HUDEP-2 (cell line): ENCODE measurements around the gene CHD9NB.

Experiments
- DNase-seq, 76 experiments: peaks; one replicate each; lab custom pipeline; 2025; ENCODE audit not compliant: unreplicated experiment in 76 of 76; lab: John Stamatoyannopoulos, UW

Gene CHD9NB

DNA sequence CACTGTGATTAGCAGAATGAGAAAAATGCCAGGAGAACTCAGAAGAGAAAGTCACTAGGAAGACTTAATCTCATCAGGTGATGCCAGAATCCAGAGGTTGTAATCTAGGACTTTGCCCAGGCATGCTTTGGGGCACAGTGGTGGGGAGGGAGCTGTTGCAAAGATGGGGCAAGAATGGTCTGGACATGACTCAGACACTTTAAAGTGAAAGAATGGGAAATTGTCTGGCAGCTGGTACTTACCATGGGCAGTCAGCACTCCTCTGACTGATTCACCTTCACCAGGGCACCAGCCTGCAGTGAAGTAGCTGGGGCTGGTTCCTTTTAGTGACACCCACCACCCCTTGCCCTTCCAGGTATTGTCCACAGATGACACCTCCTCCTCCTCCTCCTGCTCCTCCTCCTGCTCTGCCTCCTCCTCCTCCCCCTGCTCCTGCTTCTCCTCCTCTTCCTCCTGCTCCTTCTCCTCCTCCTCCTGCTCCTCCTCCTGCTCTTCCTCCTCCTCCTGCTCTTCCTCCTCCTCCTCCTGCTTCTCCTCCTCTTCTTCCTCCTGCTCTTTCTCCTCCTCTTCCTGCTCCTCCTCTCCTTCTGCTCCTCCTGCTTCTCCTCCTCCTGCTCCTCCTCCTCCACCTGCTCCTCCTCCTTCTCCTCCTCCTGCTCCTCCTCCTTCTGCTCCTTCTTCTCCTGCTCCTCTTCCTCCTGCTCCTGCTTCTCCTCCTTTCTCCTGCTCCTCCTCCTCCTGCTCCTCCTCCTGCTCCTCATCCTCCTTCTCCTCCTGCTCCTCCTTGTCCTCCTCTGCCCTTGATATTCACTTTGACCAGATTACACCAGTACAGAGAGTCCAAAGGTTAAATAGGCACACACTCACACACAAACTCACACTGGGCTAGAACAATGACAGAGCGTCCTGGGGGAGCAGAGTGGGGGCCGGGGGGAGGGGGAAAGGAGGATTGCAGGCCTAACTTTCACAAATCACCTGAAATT is at the start of gene CHD9NB:
TSS of gene CHD9NB (minus strand) at position 379 of the 983 bp plus-strand sequence. CDS start 8,739 bp downstream, outside the sequence.
- peak in 11 of 76 experiments; percentile 3 to 31 (median 15) for DNase-seq

GRCh38 chr16:53100889-53101288 is 48.2 kb upstream of the CHD9NB start:
- DNase-seq = no peak

- no peak for DNase-seq
Observed at GRCh38 chr16:53100131-53100748, 47.5 kb upstream of the CHD9NB start.

DNA sequence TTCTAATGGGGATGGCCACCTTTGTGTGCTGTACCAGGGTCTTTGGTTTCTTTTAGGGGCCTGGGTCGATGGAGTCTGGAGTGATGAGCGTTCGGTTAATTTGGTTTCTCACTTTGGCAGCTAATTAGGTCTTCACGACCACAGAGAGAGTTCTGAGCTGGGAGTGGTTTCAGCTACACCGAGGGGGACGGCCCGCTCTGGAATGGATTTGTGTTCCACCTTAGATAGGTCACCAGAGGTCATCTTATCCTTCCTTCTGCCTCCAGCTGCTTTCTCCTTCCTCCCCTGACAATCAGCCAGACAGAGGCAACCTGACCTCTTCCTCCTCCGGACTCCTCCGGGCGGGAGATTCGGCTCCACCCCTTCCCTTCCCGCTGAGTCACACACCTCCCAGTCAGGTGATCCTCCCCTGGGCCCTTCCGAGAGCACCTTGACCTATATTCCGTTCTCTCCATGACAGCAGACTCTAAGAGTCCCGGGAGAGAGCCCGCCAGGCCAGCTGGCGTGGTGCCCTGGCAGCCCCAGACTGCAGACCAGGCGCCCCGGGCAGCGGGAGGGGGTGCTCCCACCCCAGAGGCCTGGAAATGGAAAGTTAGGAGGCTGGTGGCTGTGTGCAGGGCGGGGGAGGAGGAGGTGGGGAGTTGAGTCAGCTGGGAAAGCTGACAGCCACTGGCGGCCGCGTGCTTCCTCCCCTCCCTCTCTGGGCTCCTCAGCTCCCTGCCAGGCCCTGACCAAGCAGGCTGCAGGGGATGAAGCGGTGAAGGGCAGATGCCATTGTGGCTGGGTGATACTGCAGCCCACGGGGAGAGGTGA is 46.8 kb upstream of the CHD9NB start:
- DNase-seq = peak in 68 of 76 experiments; percentile 24 to 83 (median 62)

DNA sequence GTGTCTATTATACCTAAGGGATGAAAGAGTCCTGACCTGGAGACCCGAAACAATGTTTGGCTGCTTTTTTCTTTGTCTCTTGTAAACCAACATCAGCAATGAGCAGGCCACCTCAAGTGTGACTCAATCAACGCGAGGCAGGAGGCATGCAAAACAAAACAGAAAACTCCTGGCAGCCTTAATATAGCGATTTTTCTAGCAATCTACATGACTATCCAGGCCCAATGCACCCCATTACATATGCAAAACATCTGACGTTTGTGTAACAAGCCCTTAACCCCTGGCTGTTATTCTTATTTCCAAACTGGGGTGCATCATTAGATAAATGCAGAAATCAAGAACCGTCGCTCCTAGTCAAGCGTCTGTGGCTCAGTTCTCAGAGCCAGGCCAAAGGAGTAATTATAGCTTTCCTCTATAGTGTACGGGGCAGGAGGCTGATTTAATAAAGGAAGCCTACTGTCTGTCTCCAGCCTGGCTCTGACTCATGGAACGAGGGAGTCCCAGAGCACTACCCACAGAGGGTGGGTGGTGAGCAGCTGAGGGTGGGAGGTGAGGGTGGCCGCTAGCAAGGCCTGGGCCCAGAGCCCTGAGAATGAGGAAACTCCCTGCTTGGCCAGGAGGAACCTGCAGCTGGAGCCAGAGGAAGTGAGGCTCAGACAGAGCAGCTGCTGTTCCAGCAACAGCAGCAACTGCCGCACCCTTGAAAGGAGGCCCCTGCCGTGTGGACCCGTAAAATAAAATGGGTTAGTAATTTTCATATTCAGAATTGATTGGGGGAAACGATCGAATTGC is 46.0 kb upstream of the CHD9NB start:
- DNase-seq = peak in 56 of 76 experiments; percentile 7 to 67 (median 32)

DNA sequence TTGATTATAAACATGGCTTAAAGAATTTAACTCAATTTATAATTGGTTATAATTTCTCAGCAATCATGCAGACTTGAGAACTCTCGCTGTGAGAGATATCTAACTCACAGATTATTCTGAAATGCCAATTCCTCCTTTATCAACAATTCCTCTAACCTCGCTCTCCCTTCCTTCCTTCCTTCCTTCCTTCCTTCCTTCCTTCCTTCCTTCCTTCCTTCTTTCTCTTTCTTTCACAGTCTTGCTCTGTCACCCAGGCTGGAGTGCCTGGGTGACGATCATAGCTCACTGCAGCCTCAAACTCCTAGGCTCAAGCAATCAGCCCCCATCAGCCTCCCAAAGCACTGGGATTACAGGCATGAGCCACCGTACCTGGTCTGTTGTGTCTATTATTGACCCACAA is 44.5 kb upstream of the CHD9NB start:
- no peak for DNase-seq

- peak in 38 of 76 experiments; percentile 5 to 71 (median 27) for DNase-seq
Observed at GRCh38 chr16:53094013-53094630, 41.4 kb upstream of the CHD9NB start.

DNA sequence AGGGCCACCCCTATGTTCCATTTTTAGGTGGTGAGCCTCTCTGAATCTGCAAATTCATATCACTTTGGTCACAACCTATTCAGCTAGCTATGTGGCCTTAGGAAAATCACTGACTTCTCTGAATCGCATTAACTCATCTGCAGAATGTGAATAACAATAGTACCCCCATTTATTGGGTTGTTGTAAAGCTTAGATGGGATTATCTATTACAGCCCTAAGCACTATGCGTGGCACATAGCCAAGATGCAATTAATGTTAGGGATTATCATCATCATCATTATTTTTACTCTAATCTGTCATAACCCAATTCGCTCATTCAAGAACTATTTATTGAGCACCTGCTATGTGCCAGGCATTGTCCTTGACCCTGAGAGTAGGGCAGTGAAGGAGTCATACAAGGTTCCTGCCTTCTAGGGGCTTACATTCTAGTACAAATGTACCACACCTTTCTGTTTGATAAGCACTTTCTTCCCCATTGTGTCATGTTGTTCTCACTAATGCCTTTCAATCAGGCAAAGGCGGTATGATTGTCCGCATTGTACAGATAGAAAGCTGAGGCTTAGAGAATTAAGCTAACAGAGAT is 40.6 kb upstream of the CHD9NB start:
- no peak for DNase-seq

GRCh38 chr16:53092284-53092683 is 39.6 kb upstream of the CHD9NB start:
- no peak for DNase-seq

- DNase-seq = no peak
Observed at GRCh38 chr16:53091466-53092211, 38.9 kb upstream of the CHD9NB start.

- no peak for DNase-seq
Observed at GRCh38 chr16:53090591-53091411, 38.1 kb upstream of the CHD9NB start.

- no peak for DNase-seq
Observed at GRCh38 chr16:53090286-53090590, 37.5 kb upstream of the CHD9NB start.

DNA sequence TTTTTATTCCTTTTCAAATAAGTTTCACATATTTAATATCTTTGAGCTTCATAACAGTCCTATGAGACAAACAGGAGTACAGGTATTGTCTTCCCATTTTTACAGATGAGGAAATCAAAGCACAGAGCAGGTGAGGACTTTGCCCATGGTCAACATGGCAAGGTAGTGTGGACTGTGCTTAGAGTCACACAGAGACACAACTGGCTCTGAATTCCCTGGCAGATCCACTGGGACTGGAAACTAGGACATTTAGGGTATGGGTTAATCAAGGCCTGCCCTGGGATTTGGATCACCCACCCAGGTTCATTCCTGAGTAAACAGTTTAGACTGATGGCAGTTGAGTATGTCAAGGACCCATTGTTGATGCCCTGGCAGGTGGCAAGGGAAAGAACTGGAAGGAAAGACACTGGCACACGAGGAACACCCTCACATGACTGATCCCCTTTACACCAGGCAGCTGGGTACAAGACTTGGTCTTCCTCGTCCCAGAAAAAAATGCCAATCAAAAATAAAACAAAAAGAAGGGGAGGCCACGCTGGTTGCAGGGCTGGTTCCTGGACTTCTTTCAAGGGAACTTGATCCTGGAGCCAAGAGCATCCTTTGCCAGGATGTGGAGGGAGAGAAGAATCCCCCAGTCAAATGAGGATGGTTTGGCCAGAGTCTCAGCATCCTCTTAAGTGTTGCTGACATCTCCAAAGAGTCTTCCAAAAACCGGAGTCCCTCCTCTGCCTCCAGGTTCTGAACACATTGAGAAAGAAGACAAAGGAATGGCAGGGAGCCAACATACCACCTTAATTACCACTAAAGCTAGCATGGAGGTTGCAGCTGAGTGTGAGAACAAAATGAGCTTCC is 37.0 kb upstream of the CHD9NB start:
- no peak for DNase-seq

GRCh38 chr16:53087101-53087500 is 34.4 kb upstream of the CHD9NB start:
- no peak for DNase-seq

GRCh38 chr16:53085931-53086421 is 33.3 kb upstream of the CHD9NB start:
- peak in 22 of 76 experiments; percentile 3 to 60 (median 17) for DNase-seq

GRCh38 chr16:53085369-53085843 is 32.7 kb upstream of the CHD9NB start:
- DNase-seq = no peak
